ENCODE measurements around the gene CSF3.

GRCh38 chr17:40024901-40025300 is 9.7 kb downstream of the CSF3 start:
- TF ChIP-seq POLR2A (IDR thresholded peaks at IDR 0.05; ENCODE audit: insufficient read depth in 1 of 2, low read depth in 2 of 2, low read length in 2 of 2) (no peak), CTCF (CRISPR knock-in tag; IDR thresholded peaks at IDR 0.05) (no peak), ATF1 (CRISPR knock-in tag; IDR thresholded peaks at IDR 0.05) (no peak), JUND (CRISPR knock-in tag; IDR thresholded peaks at IDR 0.05) (no peak), ZBTB8A (CRISPR knock-in tag; IDR thresholded peaks at IDR 0.05; ENCODE audit: borderline replicate concordance, low read depth) (no peak), POLR2G (IDR thresholded peaks at IDR 0.05; ENCODE audit: low read depth, low read length) (no peak), EZH2 (conservative IDR thresholded peaks at IDR 0.05; ENCODE audit: low read depth, low read length) (no peak), BRCA1 (CRISPR knock-in tag; IDR thresholded peaks at IDR 0.05) (no peak), ZNF362 (CRISPR knock-in tag; IDR thresholded peaks at IDR 0.05; ENCODE audit: borderline replicate concordance) (no peak), FOXJ3 (CRISPR knock-in tag; IDR thresholded peaks at IDR 0.05; ENCODE audit: borderline replicate concordance) (no peak), REST (IDR thresholded peaks at IDR 0.05; ENCODE audit: borderline replicate concordance in 1 of 2, low read depth in 1 of 2, low read length in 2 of 2) (no peak), POLR2AphosphoS5 (IDR thresholded peaks at IDR 0.05; ENCODE audit: low read depth, low read length) (no peak)

All from HepG2 (cell line).